GM10248 (cell line): ENCODE measurements around the gene SERGEF.
A peak's percentile ranks its signal among the peaks of the same experiment; 100 is the strongest.
"Not testable (repeated sequence)": the region's sequence is repeated elsewhere in the genome, so short reads cannot be mapped to it uniquely, and the experiment has no call there.

ENCODE experiments used
- CTCF ChIA-PET: fragments of 300-600 bp; sonication (Branson Sonifier 250); formaldehyde crosslinking; extraction: SDS; loops from one replicate; lab custom pipeline; 2021; ENCODE audit warnings: antibody characterized with exemption; lab: Yijun Ruan, JAX
- POLR2A ChIA-PET: fragments of 350-650 bp; sonication (Branson Sonifier 250); formaldehyde crosslinking; extraction: SDS; loops from one replicate; lab custom pipeline; 2020; ENCODE audit warnings: antibody characterized with exemption; lab: Yijun Ruan, JAX
- DNase-seq: peaks from one replicate; pipeline ENCODE4 v3.0.0; 2012; ENCODE audit errors: extremely low spot score
- TF ChIP-seq, protein P1 (sequence below): IDR thresholded peaks from 2 replicates; pipeline ENCODE4 v1.5.1; 2012; ENCODE audit warnings: mild to moderate bottlenecking, low read depth; ENCODE audit errors: extremely low read depth, missing control alignments, control extremely low read depth

The SERGEF gene

GRCh38 chr11:18005376-18006129 is 7.3 kb downstream of the SERGEF start:
- CTCF ChIA-PET: interaction anchor here (0.9 to 1.6 kb wide), 7 partner anchors 9 to 110 kb away, joined by 3 to 6 read pairs (median 3); no protein-coding TSS in a partner anchor
- POLR2A ChIA-PET: no interaction called here
- DNase-seq: no peak
- TF ChIP-seq, protein P1, sequence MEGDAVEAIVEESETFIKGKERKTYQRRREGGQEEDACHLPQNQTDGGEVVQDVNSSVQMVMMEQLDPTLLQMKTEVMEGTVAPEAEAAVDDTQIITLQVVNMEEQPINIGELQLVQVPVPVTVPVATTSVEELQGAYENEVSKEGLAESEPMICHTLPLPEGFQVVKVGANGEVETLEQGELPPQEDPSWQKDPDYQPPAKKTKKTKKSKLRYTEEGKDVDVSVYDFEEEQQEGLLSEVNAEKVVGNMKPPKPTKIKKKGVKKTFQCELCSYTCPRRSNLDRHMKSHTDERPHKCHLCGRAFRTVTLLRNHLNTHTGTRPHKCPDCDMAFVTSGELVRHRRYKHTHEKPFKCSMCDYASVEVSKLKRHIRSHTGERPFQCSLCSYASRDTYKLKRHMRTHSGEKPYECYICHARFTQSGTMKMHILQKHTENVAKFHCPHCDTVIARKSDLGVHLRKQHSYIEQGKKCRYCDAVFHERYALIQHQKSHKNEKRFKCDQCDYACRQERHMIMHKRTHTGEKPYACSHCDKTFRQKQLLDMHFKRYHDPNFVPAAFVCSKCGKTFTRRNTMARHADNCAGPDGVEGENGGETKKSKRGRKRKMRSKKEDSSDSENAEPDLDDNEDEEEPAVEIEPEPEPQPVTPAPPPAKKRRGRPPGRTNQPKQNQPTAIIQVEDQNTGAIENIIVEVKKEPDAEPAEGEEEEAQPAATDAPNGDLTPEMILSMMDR: no peak

GRCh38 chr11:18001191-18001590 is 11.7 kb downstream of the SERGEF start:
- ChIA-PET CTCF (interaction anchor here (1.5 to 2.8 kb wide), 4 partner anchors 11 to 34 kb away, joined by 3 to 19 read pairs (median 6); no protein-coding TSS in a partner anchor), POLR2A (no interaction called here)
- TF ChIP-seq, protein P1: no peak
- DNase-seq: no peak

DNA sequence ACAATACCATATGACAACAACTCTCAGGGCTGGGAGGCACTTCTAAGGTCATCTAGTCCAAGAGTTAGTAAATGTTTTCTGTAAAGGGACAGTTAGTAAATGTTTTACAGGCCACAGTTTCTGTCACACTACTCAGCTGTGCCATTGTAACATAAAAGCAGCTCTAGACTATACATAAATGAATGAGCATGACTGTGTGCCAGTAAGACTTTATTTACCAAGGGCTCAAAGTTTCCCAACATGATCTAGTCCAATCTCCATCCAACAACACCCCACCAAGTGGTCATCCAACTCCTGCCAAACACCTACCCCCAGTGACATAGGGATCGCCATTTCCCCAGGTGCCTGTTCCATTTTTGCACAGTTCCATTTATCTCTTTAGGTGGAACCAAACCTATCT is 12.1 kb downstream of the SERGEF start:
- ChIA-PET CTCF (interaction anchor here (1.0 to 2.8 kb wide), 5 partner anchors 8 to 105 kb away, joined by 3 to 19 read pairs (median 5); partner anchors contain the start of gene SAAL1), POLR2A (no interaction called here)
- TF ChIP-seq, protein P1: no peak
- no peak for DNase-seq

GRCh38 chr11:18000128-18000527 is 12.7 kb downstream of the SERGEF start:
- POLR2A ChIA-PET, DNase-seq: not testable (repeated sequence)
- CTCF ChIA-PET: interaction anchor here (0.9 to 2.8 kb wide), 7 partner anchors 9 to 106 kb away, joined by 3 to 19 read pairs (median 3); partner anchors contain the start of gene SAAL1

GRCh38 chr11:17992916-17993315 is 19.9 kb downstream of the SERGEF start:
- POLR2A ChIA-PET: no interaction called here
- DNase-seq: no peak
- CTCF ChIA-PET: interaction anchor here (0.7 to 8.1 kb wide), 10 partner anchors 7 to 262 kb away, joined by 3 to 97 read pairs (median 6); partner anchors contain the start of gene SAAL1
- TF ChIP-seq, protein P1: no peak

- ChIA-PET POLR2A (no interaction called here), CTCF (interaction anchor here (0.6 to 8.1 kb wide), 22 partner anchors 8 to 343 kb away, joined by 3 to 97 read pairs (median 7); partner anchors contain the start of gene SAAL1)
- peak; percentile 69 for DNase-seq
- TF ChIP-seq, protein P1: peak; percentile 66
Measured at GRCh38 chr11:17991783-17992433, 20.9 kb downstream of the SERGEF start.
